Measurements from ENCODE around the gene MPHOSPH8. TPM values are rescaled to one million over a fixed set of nuclear protein-coding genes. Genes with fewer than 3 reads are reported as not detected.

MPHOSPH8 gene
- total RNA-seq, 4 donors from 2014 or later: 17.4 to 65.3 (median 42.2) TPM

- H3K9me3 ChIP-seq: no peaks in the 10 kb centered on the region
- no peak overlapping the region for H3K4me3 ChIP-seq
- no peaks in the 10 kb centered on the region for H3K36me3 ChIP-seq
- no peaks in the 10 kb centered on the region for H3K4me1 ChIP-seq
- TF ChIP-seq POLR2A (IDR thresholded peaks at IDR 0.05) (no peak), CTCF (IDR thresholded peaks at IDR 0.05) (no peak)
- intact Hi-C loops (cut with DNase I; ENCODE audit: low total_unique reads): no loop called here
- H3K27me3 ChIP-seq: no peaks in the 10 kb centered on the region
- no peak overlapping the region for H3K27ac ChIP-seq
- DNase-seq: no peak
Observed at GRCh38 chr13:19645000-19645399, 11.5 kb downstream of the MPHOSPH8 start.

- intact Hi-C loops (cut with DNase I; ENCODE audit: low total_unique reads): no loop called here
- H3K9me3 ChIP-seq: no peaks in the 10 kb centered on the region
- no peak for DNase-seq
- TF ChIP-seq CTCF (IDR thresholded peaks at IDR 0.05) (no peak), POLR2A (IDR thresholded peaks at IDR 0.05) (no peak)
- no peaks in the 10 kb centered on the region for H3K4me1 ChIP-seq
- H3K27ac ChIP-seq: no peak overlapping the region
- no peaks in the 10 kb centered on the region for H3K36me3 ChIP-seq
- H3K27me3 ChIP-seq: no peaks in the 10 kb centered on the region
- H3K4me3 ChIP-seq: no peak overlapping the region
Observed at GRCh38 chr13:19646063-19646462, 12.6 kb downstream of the MPHOSPH8 start.

GRCh38 chr13:19650742-19651141, 17.3 kb downstream of the MPHOSPH8 start:
- TF ChIP-seq POLR2A (IDR thresholded peaks at IDR 0.05) (no peak), CTCF (IDR thresholded peaks at IDR 0.05) (no peak)
- intact Hi-C loops (cut with DNase I; ENCODE audit: low total_unique reads): no loop called here
- Histone ChIP-seq H3K36me3 (no peaks in the 10 kb centered on the region), H3K27ac (no peak overlapping the region), H3K27me3 (no peaks in the 10 kb centered on the region), H3K9me3 (no peaks in the 10 kb centered on the region), H3K4me1 (no peaks in the 10 kb centered on the region), H3K4me3 (no peak overlapping the region)
- DNase-seq: no peak

GRCh38 chr13:19657872-19658591, 24.6 kb downstream of the MPHOSPH8 start:
- Histone ChIP-seq H3K27ac (no peak overlapping the region), H3K4me3 (no peak overlapping the region), H3K36me3 (no peaks in the 10 kb centered on the region), H3K4me1 (no peaks in the 10 kb centered on the region), H3K9me3 (no peaks in the 10 kb centered on the region), H3K27me3 (no peaks in the 10 kb centered on the region)
- no peak for DNase-seq
- TF ChIP-seq POLR2A (IDR thresholded peaks at IDR 0.05) (no peak), CTCF (IDR thresholded peaks at IDR 0.05) (no peak)
- intact Hi-C loops (cut with DNase I; ENCODE audit: low total_unique reads): no loop called here

- H3K4me1 ChIP-seq: no peaks in the 10 kb centered on the region
- H3K27me3 ChIP-seq: no peaks in the 10 kb centered on the region
- H3K9me3 ChIP-seq: no peaks in the 10 kb centered on the region
- H3K36me3 ChIP-seq: no peaks in the 10 kb centered on the region
- TF ChIP-seq CTCF (IDR thresholded peaks at IDR 0.05): no peak
- no peak for TF ChIP-seq POLR2A (IDR thresholded peaks at IDR 0.05)
- no peak for DNase-seq
- no peak overlapping the region for H3K4me3 ChIP-seq
- no peak overlapping the region for H3K27ac ChIP-seq
- intact Hi-C loops (cut with DNase I; ENCODE audit: low total_unique reads): no loop called here
Observed at GRCh38 chr13:19658831-19659230, 25.4 kb downstream of the MPHOSPH8 start.
